ENCODE results near the gene APC.
A peak's percentile ranks its signal among the peaks of the same experiment; 100 is the strongest.

APC gene

GRCh38 chr5:112737463-112738190 lies at the start of gene APC:
APC (plus strand) TSS chr5:112737885; CDS start chr5:112754891, 17,006 bp downstream.
- Histone ChIP-seq H3K27me3 (ENCODE audit: insufficient read depth, low read length) (no peaks in the 10 kb centered on the region), H2AFZ (ENCODE audit: low read length, unreplicated experiment) (peak within 1 kb of the TSS; percentile 83), H3K79me2 (ENCODE audit: control insufficient read depth, insufficient read depth, low read length, unreplicated experiment) (peaks cover 33% of the 10 kb centered on the region), H3K36me3 (ENCODE audit: insufficient read depth, low read length) (no peaks in the 10 kb centered on the region), H3K4me1 (ENCODE audit: control insufficient read depth, insufficient read depth, low read length, unreplicated experiment) (peaks cover 18% of the 10 kb centered on the region), H3K4me3 (ENCODE audit: low read depth, low read length) (peak within 1 kb of the TSS; percentile 87), H3K27ac (ENCODE audit: low read depth, low read length) (peak within 1 kb of the TSS; percentile 34)

DNA sequence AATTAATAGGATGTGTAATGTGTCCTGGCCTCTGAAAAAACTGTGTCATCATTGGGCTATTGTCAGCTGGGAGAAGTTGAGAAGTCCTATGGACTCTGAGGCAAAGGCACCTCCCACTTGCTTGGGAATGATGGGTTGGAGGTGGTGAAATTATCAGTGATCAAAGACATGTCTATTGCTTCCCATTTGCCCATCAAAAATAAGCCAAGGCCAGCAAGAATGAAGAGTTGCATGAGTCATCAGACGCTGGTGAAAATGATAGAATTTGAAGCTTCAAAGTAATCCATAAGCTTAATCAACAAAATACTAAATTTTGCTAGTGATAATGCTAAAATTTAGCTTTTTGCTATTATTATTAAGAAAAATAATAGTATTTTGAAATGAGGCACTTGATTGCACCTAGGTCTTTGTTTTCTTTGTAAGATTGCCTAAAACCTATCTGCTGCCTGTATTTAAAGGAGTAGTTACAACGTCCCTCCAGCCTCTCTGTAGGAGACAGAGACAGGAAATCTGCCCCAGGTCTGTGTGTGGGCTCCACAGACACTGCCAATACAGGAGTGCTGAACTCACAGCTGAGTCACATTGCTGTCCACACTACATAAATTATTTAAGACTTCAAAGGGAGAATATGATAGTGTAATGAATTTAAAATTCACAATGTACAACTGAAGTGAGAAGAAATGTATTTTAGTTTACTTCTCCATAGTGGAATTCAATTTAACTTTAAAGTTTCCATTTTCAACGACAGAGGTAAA lies 48.4 kb upstream of the APC start:
- Histone ChIP-seq H3K36me3 (ENCODE audit: insufficient read depth, low read length) (no peaks in the 10 kb centered on the region), H3K4me1 (ENCODE audit: control insufficient read depth, insufficient read depth, low read length, unreplicated experiment) (no peaks in the 10 kb centered on the region), H2AFZ (ENCODE audit: low read length, unreplicated experiment) (no peak overlapping the region), H3K79me2 (ENCODE audit: control insufficient read depth, insufficient read depth, low read length, unreplicated experiment) (no peaks in the 10 kb centered on the region), H3K27me3 (ENCODE audit: insufficient read depth, low read length) (peaks cover 6% of the 10 kb centered on the region), H3K27ac (ENCODE audit: low read depth, low read length) (no peak overlapping the region), H3K4me3 (ENCODE audit: low read depth, low read length) (no peak overlapping the region)

GRCh38 chr5:112690605-112691338 lies 46.9 kb upstream of the APC start:
- H3K4me1 ChIP-seq (ENCODE audit: control insufficient read depth, insufficient read depth, low read length, unreplicated experiment): no peaks in the 10 kb centered on the region
- no peaks in the 10 kb centered on the region for H3K36me3 ChIP-seq (ENCODE audit: insufficient read depth, low read length)
- H3K27me3 ChIP-seq (ENCODE audit: insufficient read depth, low read length): peaks cover 5% of the 10 kb centered on the region
- H3K79me2 ChIP-seq (ENCODE audit: control insufficient read depth, insufficient read depth, low read length, unreplicated experiment): no peaks in the 10 kb centered on the region
- no peak overlapping the region for H3K4me3 ChIP-seq (ENCODE audit: low read depth, low read length)
- H3K27ac ChIP-seq (ENCODE audit: low read depth, low read length): no peak overlapping the region
- no peak overlapping the region for H2AFZ ChIP-seq (ENCODE audit: low read length, unreplicated experiment)

DNA sequence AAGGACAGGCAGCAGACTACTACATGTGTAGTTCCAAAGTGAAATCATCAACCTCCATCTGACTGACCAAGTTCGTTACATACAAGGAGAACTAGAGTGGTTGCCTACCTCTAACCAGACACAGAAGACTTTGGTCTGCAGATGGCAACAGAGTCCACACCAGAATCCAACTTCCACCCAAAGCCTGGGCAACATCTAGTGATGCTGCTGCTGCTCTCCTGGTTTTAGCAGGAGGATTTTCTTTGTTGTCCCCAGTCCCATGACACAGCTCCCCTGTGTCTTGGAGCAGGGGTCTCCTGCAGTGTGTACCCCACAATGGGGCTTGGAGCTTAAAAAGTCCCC lies 46.4 kb upstream of the APC start:
- Histone ChIP-seq H3K36me3 (ENCODE audit: insufficient read depth, low read length) (no peaks in the 10 kb centered on the region), H3K4me1 (ENCODE audit: control insufficient read depth, insufficient read depth, low read length, unreplicated experiment) (no peaks in the 10 kb centered on the region), H3K4me3 (ENCODE audit: low read depth, low read length) (no peak overlapping the region), H2AFZ (ENCODE audit: low read length, unreplicated experiment) (no peak overlapping the region), H3K27me3 (ENCODE audit: insufficient read depth, low read length) (peaks cover 5% of the 10 kb centered on the region; the same call in 1 of the 2 replicates), H3K79me2 (ENCODE audit: control insufficient read depth, insufficient read depth, low read length, unreplicated experiment) (no peaks in the 10 kb centered on the region), H3K27ac (ENCODE audit: low read depth, low read length) (no peak overlapping the region)

GRCh38 chr5:112691758-112692157 lies 45.9 kb upstream of the APC start:
- Histone ChIP-seq H3K27me3 (ENCODE audit: insufficient read depth, low read length) (peaks cover 4% of the 10 kb centered on the region; the same call in 1 of the 2 replicates), H3K4me1 (ENCODE audit: control insufficient read depth, insufficient read depth, low read length, unreplicated experiment) (no peaks in the 10 kb centered on the region), H3K27ac (ENCODE audit: low read depth, low read length) (no peak overlapping the region), H3K36me3 (ENCODE audit: insufficient read depth, low read length) (no peaks in the 10 kb centered on the region), H3K4me3 (ENCODE audit: low read depth, low read length) (no peak overlapping the region), H3K79me2 (ENCODE audit: control insufficient read depth, insufficient read depth, low read length, unreplicated experiment) (no peaks in the 10 kb centered on the region), H2AFZ (ENCODE audit: low read length, unreplicated experiment) (no peak overlapping the region)

GRCh38 chr5:112692472-112692871 lies 45.2 kb upstream of the APC start:
- H3K27me3 ChIP-seq (ENCODE audit: insufficient read depth, low read length): 0 out of 2 replicates have a peak, but pooled peaks cover 2% of the 10 kb centered on the region
- no peaks in the 10 kb centered on the region for H3K4me1 ChIP-seq (ENCODE audit: control insufficient read depth, insufficient read depth, low read length, unreplicated experiment)
- no peaks in the 10 kb centered on the region for H3K36me3 ChIP-seq (ENCODE audit: insufficient read depth, low read length)
- no peak overlapping the region for H3K4me3 ChIP-seq (ENCODE audit: low read depth, low read length)
- no peaks in the 10 kb centered on the region for H3K79me2 ChIP-seq (ENCODE audit: control insufficient read depth, insufficient read depth, low read length, unreplicated experiment)
- no peak overlapping the region for H3K27ac ChIP-seq (ENCODE audit: low read depth, low read length)
- no peak overlapping the region for H2AFZ ChIP-seq (ENCODE audit: low read length, unreplicated experiment)

DNA sequence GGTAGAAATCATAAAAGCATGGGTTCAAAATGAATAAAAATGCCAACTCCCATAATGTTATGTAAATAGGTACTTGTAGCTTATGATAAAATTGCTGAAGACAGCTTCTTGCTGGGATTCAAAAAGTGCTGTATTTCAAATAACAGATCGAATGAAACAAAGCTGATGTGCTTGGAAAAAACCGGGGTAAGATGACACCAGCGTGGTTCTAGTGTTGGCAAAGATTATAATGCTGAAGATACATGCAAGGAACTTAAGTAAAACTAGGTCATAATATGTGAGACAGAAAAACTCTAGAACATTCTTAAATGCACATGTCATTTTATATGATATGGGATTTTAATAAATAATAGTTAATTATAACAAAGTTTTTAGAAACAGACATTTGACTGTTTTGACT lies 44.4 kb upstream of the APC start:
- H3K36me3 ChIP-seq (ENCODE audit: insufficient read depth, low read length): no peaks in the 10 kb centered on the region
- H3K27me3 ChIP-seq (ENCODE audit: insufficient read depth, low read length): 0 out of 2 replicates have a peak, but pooled peaks cover 2% of the 10 kb centered on the region
- no peak overlapping the region for H3K27ac ChIP-seq (ENCODE audit: low read depth, low read length)
- H2AFZ ChIP-seq (ENCODE audit: low read length, unreplicated experiment): no peak overlapping the region
- no peak overlapping the region for H3K4me3 ChIP-seq (ENCODE audit: low read depth, low read length)
- H3K4me1 ChIP-seq (ENCODE audit: control insufficient read depth, insufficient read depth, low read length, unreplicated experiment): no peaks in the 10 kb centered on the region
- H3K79me2 ChIP-seq (ENCODE audit: control insufficient read depth, insufficient read depth, low read length, unreplicated experiment): no peaks in the 10 kb centered on the region

DNA sequence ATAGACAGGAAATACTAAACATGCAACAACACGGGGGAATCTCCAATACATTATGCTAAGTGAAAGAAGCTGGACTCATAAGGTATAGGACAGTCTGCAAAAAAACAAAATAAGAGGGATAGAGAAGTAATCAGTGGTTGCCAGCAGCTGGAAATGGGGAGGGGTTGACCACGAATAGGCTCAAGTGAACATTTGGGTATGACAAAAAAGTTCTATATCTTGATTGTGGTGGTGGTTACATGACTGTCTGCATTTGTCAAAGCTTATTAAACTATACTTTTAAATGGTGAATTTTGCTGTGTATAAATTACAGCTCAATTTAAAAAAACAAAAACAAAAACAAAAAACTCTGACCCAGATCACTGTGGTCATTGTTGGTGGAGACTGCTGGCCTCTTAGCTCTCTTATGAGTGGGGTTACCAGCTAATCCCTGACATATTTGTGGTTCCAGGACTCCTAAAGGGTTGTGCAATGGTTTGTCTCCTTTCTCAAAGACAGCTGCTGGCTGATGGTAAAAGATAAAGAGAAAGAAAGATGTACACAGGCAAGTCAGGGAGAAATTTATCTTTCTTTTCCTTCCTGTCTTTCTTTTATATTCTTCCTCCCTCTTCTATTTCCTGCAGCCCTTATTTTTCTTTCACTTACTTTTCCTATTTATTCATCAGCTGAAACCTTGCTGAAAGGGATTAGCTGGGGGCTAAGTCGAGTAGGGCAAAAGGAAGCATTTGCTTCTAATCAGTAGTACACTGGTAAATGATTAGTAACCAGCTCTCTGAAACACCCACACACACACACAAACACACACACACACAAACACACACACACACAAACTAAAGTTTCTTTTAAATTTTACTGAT lies 42.6 kb upstream of the APC start:
- no peak overlapping the region for H2AFZ ChIP-seq (ENCODE audit: low read length, unreplicated experiment)
- H3K27me3 ChIP-seq (ENCODE audit: insufficient read depth, low read length): 0 out of 2 replicates have a peak, but pooled peaks cover 2% of the 10 kb centered on the region
- H3K79me2 ChIP-seq (ENCODE audit: control insufficient read depth, insufficient read depth, low read length, unreplicated experiment): no peaks in the 10 kb centered on the region
- no peak overlapping the region for H3K27ac ChIP-seq (ENCODE audit: low read depth, low read length)
- no peaks in the 10 kb centered on the region for H3K4me1 ChIP-seq (ENCODE audit: control insufficient read depth, insufficient read depth, low read length, unreplicated experiment)
- no peaks in the 10 kb centered on the region for H3K36me3 ChIP-seq (ENCODE audit: insufficient read depth, low read length)
- H3K4me3 ChIP-seq (ENCODE audit: low read depth, low read length): no peak overlapping the region

- Histone ChIP-seq H3K79me2 (ENCODE audit: control insufficient read depth, insufficient read depth, low read length, unreplicated experiment) (no peaks in the 10 kb centered on the region), H3K4me3 (ENCODE audit: low read depth, low read length) (no peak overlapping the region), H3K36me3 (ENCODE audit: insufficient read depth, low read length) (no peaks in the 10 kb centered on the region), H2AFZ (ENCODE audit: low read length, unreplicated experiment) (no peak overlapping the region), H3K27me3 (ENCODE audit: insufficient read depth, low read length) (no peaks in the 10 kb centered on the region), H3K27ac (ENCODE audit: low read depth, low read length) (no peak overlapping the region), H3K4me1 (ENCODE audit: control insufficient read depth, insufficient read depth, low read length, unreplicated experiment) (no peaks in the 10 kb centered on the region)
Observed at GRCh38 chr5:112696786-112697185, 40.9 kb upstream of the APC start.

- no peak overlapping the region for H2AFZ ChIP-seq (ENCODE audit: low read length, unreplicated experiment)
- H3K4me3 ChIP-seq (ENCODE audit: low read depth, low read length): peak overlapping the region; percentile 3; the same call in 1 of the 2 replicates
- no peaks in the 10 kb centered on the region for H3K4me1 ChIP-seq (ENCODE audit: control insufficient read depth, insufficient read depth, low read length, unreplicated experiment)
- no peaks in the 10 kb centered on the region for H3K27me3 ChIP-seq (ENCODE audit: insufficient read depth, low read length)
- H3K36me3 ChIP-seq (ENCODE audit: insufficient read depth, low read length): no peaks in the 10 kb centered on the region
- H3K27ac ChIP-seq (ENCODE audit: low read depth, low read length): no peak overlapping the region
- no peaks in the 10 kb centered on the region for H3K79me2 ChIP-seq (ENCODE audit: control insufficient read depth, insufficient read depth, low read length, unreplicated experiment)
Observed at GRCh38 chr5:112697322-112697721, 40.4 kb upstream of the APC start.
